ENCODE data around the gene ITGAL. TPM values are rescaled to one million over a fixed set of nuclear protein-coding genes. Genes with fewer than 3 reads are reported as not detected.

ITGAL gene
- total and polyA plus RNA-seq, 2 of the 13 experiments (the other 11 are each of a cell fraction or from before 2014, with no cell fraction given): 0.86 to 1.2 TPM

DNA sequence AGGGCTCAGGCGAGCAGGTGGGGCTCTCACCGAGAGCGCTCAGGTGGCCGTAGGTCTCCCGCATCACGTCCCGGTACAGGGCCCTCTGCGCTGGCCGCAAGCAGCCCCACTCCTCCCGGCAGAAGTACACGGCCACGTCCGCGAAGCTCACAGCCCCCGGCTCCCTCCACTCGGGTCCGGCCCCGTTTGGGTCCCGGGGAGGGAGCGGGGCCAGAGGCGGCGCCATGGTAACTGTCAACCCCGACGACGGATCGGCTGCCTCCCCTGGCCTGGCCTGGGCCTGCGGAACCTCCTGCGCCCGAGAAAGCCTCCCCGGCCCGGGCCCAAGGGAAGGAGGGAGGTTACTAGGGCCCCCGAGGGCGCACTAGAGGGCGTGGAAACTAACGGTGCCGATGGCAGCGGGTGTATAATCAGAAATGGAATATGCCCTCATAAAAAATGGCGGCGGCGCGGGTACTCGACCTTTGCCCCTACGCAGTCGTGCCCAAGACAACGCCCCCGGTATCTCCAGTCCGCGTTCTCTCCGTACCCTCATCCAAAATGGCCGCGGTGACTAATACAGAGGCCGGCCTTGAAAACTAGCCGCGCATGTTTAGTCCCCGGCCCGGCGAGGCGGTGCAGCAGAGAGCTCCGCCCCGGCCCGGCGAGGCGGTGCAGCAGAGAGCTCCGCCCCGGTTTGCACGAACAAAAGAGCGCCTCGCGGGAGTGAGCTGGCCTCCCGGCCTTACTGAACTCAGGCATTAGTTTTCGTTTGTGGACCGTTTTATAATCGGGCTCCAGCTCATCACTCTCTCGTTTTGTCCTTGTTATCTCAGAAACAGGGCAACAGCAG lies 85.6 kb downstream of the ITGAL start, which contains the start of gene ZNF764 (continued):
- TF ChIP-seq ZNF33A (CRISPR knock-in tag; IDR thresholded peaks at IDR 0.05; ENCODE audit: borderline replicate concordance): peak; percentile 95; the same call in 1 of the 2 replicates
- TF ChIP-seq STAT5B (CRISPR knock-in tag; IDR thresholded peaks at IDR 0.05): no peak
- TF ChIP-seq FOXP4 (CRISPR knock-in tag; IDR thresholded peaks at IDR 0.05): peak; percentile 59
- no peak for TF ChIP-seq JUNB (CRISPR knock-in tag; IDR thresholded peaks at IDR 0.05; ENCODE audit: borderline replicate concordance)
- 0 out of 2 replicates have a peak, but pooled peaks have one; percentile 32 for TF ChIP-seq ATF3 (CRISPR knock-in tag; IDR thresholded peaks at IDR 0.05)
- TF ChIP-seq TOE1 (CRISPR knock-in tag; IDR thresholded peaks at IDR 0.05): no peak
- peak; percentile 62 for TF ChIP-seq ZNF430 (CRISPR knock-in tag; IDR thresholded peaks at IDR 0.05)
- TF ChIP-seq HNF1A (IDR thresholded peaks at IDR 0.05; ENCODE audit: low read depth): no peak
- TF ChIP-seq HNF1A (CRISPR knock-in tag; IDR thresholded peaks at IDR 0.05; ENCODE audit: borderline replicate concordance): peak; percentile 65; the same call in 1 of the 2 replicates
- TF ChIP-seq GATA4 (IDR thresholded peaks at IDR 0.05; ENCODE audit: borderline replicate concordance, low read depth): peak; percentile 66; the same call in 1 of the 2 replicates
- TF ChIP-seq RBM22 (optimal IDR thresholded peaks at IDR 0.05; ENCODE audit: low read length): no peak
- TF ChIP-seq, protein P1, sequence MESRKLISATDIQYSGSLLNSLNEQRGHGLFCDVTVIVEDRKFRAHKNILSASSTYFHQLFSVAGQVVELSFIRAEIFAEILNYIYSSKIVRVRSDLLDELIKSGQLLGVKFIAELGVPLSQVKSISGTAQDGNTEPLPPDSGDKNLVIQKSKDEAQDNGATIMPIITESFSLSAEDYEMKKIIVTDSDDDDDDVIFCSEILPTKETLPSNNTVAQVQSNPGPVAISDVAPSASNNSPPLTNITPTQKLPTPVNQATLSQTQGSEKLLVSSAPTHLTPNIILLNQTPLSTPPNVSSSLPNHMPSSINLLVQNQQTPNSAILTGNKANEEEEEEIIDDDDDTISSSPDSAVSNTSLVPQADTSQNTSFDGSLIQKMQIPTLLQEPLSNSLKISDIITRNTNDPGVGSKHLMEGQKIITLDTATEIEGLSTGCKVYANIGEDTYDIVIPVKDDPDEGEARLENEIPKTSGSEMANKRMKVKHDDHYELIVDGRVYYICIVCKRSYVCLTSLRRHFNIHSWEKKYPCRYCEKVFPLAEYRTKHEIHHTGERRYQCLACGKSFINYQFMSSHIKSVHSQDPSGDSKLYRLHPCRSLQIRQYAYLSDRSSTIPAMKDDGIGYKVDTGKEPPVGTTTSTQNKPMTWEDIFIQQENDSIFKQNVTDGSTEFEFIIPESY (CRISPR knock-in tag; IDR thresholded peaks at IDR 0.05): no peak; the same call in 1 of the 2 replicates
- peak; percentile 72 for TF ChIP-seq ZNF781 (CRISPR knock-in tag; IDR thresholded peaks at IDR 0.05; ENCODE audit: borderline replicate concordance, not compliant biosample characterization)
- no peak for TF ChIP-seq SIN3B (IDR thresholded peaks at IDR 0.05; ENCODE audit: low read length)
- TF ChIP-seq HOXA9 (CRISPR knock-in tag; IDR thresholded peaks at IDR 0.05; ENCODE audit: borderline replicate concordance): peak; percentile 62; the same call in 1 of the 2 replicates
- no peak; the same call in 1 of the 2 replicates for TF ChIP-seq ZFP41 (CRISPR knock-in tag; IDR thresholded peaks at IDR 0.05; ENCODE audit: borderline replicate concordance)
- no peak for TF ChIP-seq ZNF460 (CRISPR knock-in tag; IDR thresholded peaks at IDR 0.05; ENCODE audit: borderline replicate concordance)
- peak; percentile 82; the same call in 1 of the 2 replicates for TF ChIP-seq ZNF761 (CRISPR knock-in tag; conservative IDR thresholded peaks at IDR 0.05)
- no peak for TF ChIP-seq CENPT (CRISPR knock-in tag; IDR thresholded peaks at IDR 0.05; ENCODE audit: low read depth)
- peak; percentile 94 for TF ChIP-seq CCDC6 (CRISPR knock-in tag; IDR thresholded peaks at IDR 0.05)
